Measurements from ENCODE around the gene LPP.

- TF ChIP-seq, protein P1, sequence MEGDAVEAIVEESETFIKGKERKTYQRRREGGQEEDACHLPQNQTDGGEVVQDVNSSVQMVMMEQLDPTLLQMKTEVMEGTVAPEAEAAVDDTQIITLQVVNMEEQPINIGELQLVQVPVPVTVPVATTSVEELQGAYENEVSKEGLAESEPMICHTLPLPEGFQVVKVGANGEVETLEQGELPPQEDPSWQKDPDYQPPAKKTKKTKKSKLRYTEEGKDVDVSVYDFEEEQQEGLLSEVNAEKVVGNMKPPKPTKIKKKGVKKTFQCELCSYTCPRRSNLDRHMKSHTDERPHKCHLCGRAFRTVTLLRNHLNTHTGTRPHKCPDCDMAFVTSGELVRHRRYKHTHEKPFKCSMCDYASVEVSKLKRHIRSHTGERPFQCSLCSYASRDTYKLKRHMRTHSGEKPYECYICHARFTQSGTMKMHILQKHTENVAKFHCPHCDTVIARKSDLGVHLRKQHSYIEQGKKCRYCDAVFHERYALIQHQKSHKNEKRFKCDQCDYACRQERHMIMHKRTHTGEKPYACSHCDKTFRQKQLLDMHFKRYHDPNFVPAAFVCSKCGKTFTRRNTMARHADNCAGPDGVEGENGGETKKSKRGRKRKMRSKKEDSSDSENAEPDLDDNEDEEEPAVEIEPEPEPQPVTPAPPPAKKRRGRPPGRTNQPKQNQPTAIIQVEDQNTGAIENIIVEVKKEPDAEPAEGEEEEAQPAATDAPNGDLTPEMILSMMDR (IDR thresholded peaks at IDR 0.05; ENCODE audit: borderline replicate concordance, extremely low read depth, low read length, poor library complexity, severe bottlenecking): no peak
- TF ChIP-seq EZH2 (IDR thresholded peaks at IDR 0.05; ENCODE audit: borderline replicate concordance, low read depth, low read length, severe bottlenecking): no peak
These were observed 42.9 kb upstream of the LPP start for GRCh38 chr3:188111002-188111584.

All from DND-41 (cell line).